ENCODE measurements around the gene ACBD7.

GRCh38 chr10:15121707-15122106 lies 33.1 kb upstream of the ACBD7 start:
- TF ChIP-seq CTCF (IDR thresholded peaks at IDR 0.05) (no peak), POLR2A (IDR thresholded peaks at IDR 0.05) (no peak), POLR2AphosphoS5 (IDR thresholded peaks at IDR 0.05; ENCODE audit: insufficient read depth in 1 of 2, low read depth in 1 of 2) (no peak)

Data from vagina (tissue), 2 donors.